Diencephalon (tissue), 1 donor: Measurements from ENCODE around the gene ARHGAP9. TPM values are rescaled to one million over a fixed set of nuclear protein-coding genes. Genes with fewer than 3 reads are reported as not detected.

Experiments used
- small RNA-seq: library from RNA; depleted of rRNA; stranded (forward); fragments of <200 nt; gene quantifications from one replicate; pipeline ENCODE3, GENCODE V24; 2014
- total RNA-seq: library from RNA; depleted of rRNA; stranded (reverse); fragments of >200 nt; gene quantifications from one replicate; pipeline ENCODE4 v1.2.3, GENCODE V29; 2014

ARHGAP9 gene
- 2.1 TPM for total RNA-seq

GRCh38 chr12:57479376-57480115, at the start of gene ARHGAP9:
ARHGAP9 (minus strand) TSS chr12:57479866; CDS start chr12:57479406, 460 bp downstream.

GRCh38 chr12:57522011-57522886, 42.6 kb upstream of the ARHGAP9 start, which contains the start of gene MBD6:
MBD6 (plus strand) TSS chr12:57522824; CDS start chr12:57524304, 1,480 bp downstream.

DNA sequence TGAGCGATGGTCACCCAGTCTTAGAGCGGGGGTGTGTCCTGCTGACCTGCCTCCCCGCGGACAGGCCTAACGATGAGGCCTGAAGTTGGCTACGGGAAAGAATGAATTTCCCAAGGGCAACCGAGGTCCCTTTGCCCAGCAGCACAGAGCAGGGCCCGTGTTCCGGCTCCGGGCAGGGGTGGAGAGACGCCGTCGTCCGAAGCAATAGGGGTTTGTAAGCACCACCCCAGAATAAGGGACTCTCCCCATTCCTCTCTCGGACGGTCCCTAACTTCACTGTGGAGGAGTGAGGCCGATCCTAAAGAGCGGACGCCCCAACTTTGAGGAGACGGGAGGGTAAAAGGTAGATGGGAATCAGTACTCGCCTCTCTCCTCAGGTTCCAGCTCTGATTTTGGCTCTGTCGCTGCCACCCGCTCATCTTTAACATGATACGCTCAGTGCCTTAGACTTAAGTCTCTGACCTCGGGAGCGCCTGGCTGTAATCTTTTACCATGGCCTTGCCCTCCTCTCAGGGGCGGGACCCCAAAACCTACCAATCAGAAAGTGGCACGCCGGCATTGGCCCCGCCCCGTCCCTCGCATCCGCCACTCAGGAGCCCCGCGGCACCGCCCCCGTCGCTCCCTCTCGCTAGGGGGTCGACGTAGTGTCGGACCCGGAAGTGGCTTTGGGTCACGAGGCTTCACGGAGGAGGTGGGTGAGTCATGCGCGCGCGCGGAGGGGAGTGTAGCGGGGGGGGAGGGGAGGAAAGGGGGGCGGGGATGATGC, 40.6 kb upstream of the ARHGAP9 start, which contains the start of gene DDIT3:
Gene DDIT3, minus strand, starts transcription at position 462 of the 766 bp plus-strand sequence. CDS start 3,108 bp downstream, outside the sequence.

DNA sequence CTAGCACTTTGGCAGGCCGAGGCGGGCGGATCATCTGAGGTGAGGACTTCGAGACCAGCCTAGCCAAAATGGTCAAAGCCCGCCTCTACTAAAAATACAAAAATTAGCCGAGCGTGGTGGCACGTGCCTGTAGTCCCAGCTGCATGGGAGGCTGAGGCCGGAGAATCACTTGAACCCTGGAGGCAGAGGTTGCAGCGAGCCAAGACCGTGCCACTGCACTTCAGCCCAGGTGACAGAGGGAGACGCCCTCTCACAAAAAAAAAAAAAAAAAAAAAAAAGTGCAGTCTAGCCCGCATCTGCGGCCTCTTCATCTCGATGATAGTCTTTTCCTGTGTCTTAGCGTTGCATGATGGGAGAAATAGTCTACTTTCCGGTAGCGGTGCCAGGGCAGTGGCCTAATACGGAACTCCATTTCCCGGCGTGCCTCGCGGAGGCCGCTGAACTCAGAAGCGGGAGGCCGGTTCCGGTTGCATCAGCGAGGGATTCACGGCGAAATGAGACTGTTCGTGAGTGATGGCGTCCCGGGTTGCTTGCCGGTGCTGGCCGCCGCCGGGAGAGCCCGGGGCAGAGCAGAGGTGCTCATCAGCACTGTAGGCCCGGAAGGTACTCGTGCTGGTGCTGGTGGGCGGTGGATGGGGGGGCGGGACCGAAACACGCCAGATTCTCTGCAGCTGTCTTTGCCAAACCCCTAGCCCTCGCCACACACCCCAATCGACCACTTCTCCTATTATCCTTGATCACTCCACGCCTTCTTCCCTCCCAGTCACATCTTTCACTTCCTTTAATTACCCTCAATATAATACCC, 8.1 kb upstream of the ARHGAP9 start, which contains the start of gene MARS1:
Gene MARS1, plus strand, starts transcription at position 472 of the 805 bp plus-strand sequence. Its CDS starts 23 bp downstream, at position 495.

DNA sequence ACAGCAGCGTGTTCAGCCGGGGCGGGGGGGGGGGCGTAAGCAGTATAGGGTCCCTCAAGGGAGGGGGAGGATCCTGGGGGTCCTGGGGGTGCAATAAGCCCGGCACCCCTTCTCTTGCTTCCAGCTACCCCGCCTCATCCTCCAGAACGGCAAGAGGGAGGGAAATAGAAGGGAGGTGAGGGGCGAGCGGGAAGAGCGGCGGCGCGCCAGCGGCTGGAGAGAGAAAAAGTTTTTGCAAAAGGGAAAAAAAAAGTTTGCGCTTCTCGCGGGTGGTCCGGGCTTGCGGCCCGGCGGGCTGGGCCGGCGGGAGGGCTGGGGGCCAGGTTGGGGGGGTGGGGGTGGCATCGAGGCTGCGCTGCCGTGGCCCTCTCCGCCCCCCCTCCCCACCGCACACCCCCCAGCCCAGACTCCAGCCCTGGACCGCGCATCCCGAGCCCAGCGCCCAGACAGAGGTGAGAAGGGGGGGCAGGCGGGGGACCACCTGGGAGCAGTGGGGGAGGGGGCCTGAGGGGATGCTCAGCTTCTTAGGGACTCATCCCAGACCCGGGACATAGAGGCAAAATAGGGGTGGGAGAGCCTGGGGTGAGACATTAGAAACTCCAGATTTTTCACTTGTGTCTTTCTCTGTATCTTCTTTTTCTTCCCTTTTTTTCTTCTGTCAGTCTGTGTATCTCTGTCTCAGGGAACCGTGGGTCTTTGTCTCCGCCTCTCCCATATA, 19.8 kb downstream of the ARHGAP9 start, which contains the start of gene GLI1:
Gene GLI1, plus strand, starts transcription at position 36 of the 718 bp plus-strand sequence. CDS start 3,907 bp downstream, outside the sequence.

GRCh38 chr12:57454566-57455373, 24.9 kb downstream of the ARHGAP9 start, which contains the start of gene INHBE:
INHBE (plus strand) TSS chr12:57455307; CDS start chr12:57455537, 230 bp downstream.

GRCh38 chr12:57434517-57435223, 45.0 kb downstream of the ARHGAP9 start, which contains the start of gene INHBC:
INHBC (plus strand) TSS chr12:57434784; CDS start chr12:57434887, 103 bp downstream.

DNA sequence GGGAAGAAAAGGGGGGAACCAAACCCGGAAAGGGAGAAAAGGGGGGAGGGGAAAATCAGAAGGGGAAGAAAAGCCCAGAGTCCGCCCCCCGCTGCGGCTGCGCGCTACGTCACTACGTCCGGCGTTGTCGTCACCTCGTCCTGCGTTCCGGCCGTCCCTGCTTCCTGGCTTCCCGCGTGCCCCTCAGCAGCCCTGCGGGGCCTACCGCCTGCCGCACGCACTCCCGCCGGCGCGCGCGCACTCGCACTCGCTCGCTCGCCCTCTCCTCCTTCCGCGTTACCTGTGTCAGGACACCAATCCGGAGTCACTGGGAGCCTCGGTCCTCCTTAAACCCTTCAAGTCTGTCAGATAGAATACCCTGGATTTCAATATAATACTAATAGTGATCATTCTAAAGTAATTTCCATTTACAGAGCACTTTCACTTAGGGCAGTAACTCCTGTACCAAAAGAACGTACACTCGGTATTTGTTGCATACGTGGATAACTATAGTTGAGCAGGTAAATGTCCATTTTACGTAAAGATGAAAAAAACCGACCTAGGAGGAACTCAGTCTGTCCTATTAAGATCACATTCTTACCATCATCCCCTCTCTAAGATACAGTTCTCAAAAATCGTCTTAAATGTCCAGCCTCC, 48.6 kb downstream of the ARHGAP9 start, which contains the start of gene R3HDM2:
Gene R3HDM2, minus strand, starts transcription at position 113 of the 636 bp plus-strand sequence. CDS start 120,615 bp downstream, outside the sequence.

Small RNA genes within 50 kb of the gene (small RNA-seq; reads per million reads assigned to genes)
- gene MIR616, result not detected

Other genes starting within 250 kb of the ARHGAP9 start
- gene STAC3, start 228.7 kb downstream of the ARHGAP9 start, total RNA-seq, result 1.4 TPM
- gene R3HDM2, start 48.8 kb downstream of the ARHGAP9 start, total RNA-seq, result 38.5 TPM
- not detected for gene INHBC, start 45.1 kb downstream of the ARHGAP9 start, total RNA-seq
- gene INHBE, start 24.6 kb downstream of the ARHGAP9 start, total RNA-seq, result not detected
- 1.6 TPM for gene GLI1, start 20.1 kb downstream of the ARHGAP9 start, total RNA-seq
- gene MARS1, start 8.2 kb upstream of the ARHGAP9 start, total RNA-seq, result 112 TPM
- 8.5 TPM for gene DDIT3, start 40.6 kb upstream of the ARHGAP9 start, total RNA-seq
- gene MBD6, start 43.0 kb upstream of the ARHGAP9 start, total RNA-seq, result 4.2 TPM
- gene DCTN2, start 67.3 kb upstream of the ARHGAP9 start, total RNA-seq, result 127 TPM
- gene KIF5A, start 70.2 kb upstream of the ARHGAP9 start, total RNA-seq, result 114 TPM
- gene PIP4K2C, start 111.3 kb upstream of the ARHGAP9 start, total RNA-seq, result 19.6 TPM
- gene DTX3, start 125.0 kb upstream of the ARHGAP9 start, total RNA-seq, result 58.1 TPM
- 22.4 TPM for gene ARHGEF25, start 131.6 kb upstream of the ARHGAP9 start, total RNA-seq
- gene B4GALNT1, start 153.3 kb upstream of the ARHGAP9 start, total RNA-seq, result 47.5 TPM
- gene OS9, start 214.3 kb upstream of the ARHGAP9 start, total RNA-seq, result 131 TPM